A673 (cell line): ENCODE measurements around the gene ANAPC5. TPM values are rescaled to one million over a fixed set of nuclear protein-coding genes. Genes with fewer than 3 reads are reported as not detected.
"Not testable (repeated sequence)": the region's sequence is repeated elsewhere in the genome, so short reads cannot be mapped to it uniquely, and the experiment has no call there.

Experiments used
- BruUV-seq: library from RNA; stranded (reverse); fragments of 400-500 nt; replicated peaks from 2 replicates; lab custom pipeline; 2021; lab: Mats Ljungman, UMichigan
- CTCF ChIA-PET: fragments of 300-600 bp; sonication (Branson Sonifier 250); formaldehyde crosslinking; loops from one replicate; lab custom pipeline; 2022; ENCODE audit warnings: antibody characterized with exemption; lab: Charles Lee
- POLR2A ChIA-PET: fragments of 300-600 bp; sonication (Branson Sonifier 250); formaldehyde crosslinking; loops from one replicate; lab custom pipeline; 2022; ENCODE audit warnings: antibody characterized with exemption; ENCODE audit not compliant: low non-redundant PET; lab: Charles Lee
- DNase-seq: peaks from one replicate; pipeline ENCODE4 v3.0.0-alpha.2; 2015; ENCODE audit warnings: low spot score
- H3K27ac ChIP-seq: fragments of 200-600 bp; sonication (generic); 2 replicates; pipeline ENCODE4 v1.5.1; 2016; ENCODE audit warnings: mixed run types, low read depth, mild to moderate bottlenecking, mixed read lengths, antibody characterized with exemption, low read length; ENCODE audit not compliant: poor library complexity, severe bottlenecking
- H3K27me3 ChIP-seq: fragments of 200-600 bp; sonication (generic); replicated peaks from 2 replicates; pipeline ENCODE4 v1.6.1; 2017; ENCODE audit warnings: mixed run types, low read depth, mild to moderate bottlenecking, mixed read lengths, antibody characterized with exemption, low read length; ENCODE audit not compliant: insufficient read depth, poor library complexity
- H3K36me3 ChIP-seq: fragments of 200-600 bp; sonication (generic); 2 replicates; pipeline ENCODE4 v1.6.1; 2016; ENCODE audit warnings: mixed run types, mild to moderate bottlenecking, mixed read lengths, antibody characterized with exemption, low read length; ENCODE audit not compliant: insufficient read depth, poor library complexity, severe bottlenecking
- H3K4me1 ChIP-seq: fragments of 200-600 bp; sonication (generic); 2 replicates; pipeline ENCODE4 v1.6.1; 2017; ENCODE audit warnings: mixed run types, mild to moderate bottlenecking, mixed read lengths, antibody characterized with exemption, low read length; ENCODE audit not compliant: insufficient read depth, poor library complexity, severe bottlenecking
- H3K4me3 ChIP-seq: fragments of 200-600 bp; sonication (generic); 2 replicates; pipeline ENCODE4 v1.5.1; 2016; ENCODE audit warnings: low read depth, mixed run types, mild to moderate bottlenecking, mixed read lengths, low read length; ENCODE audit not compliant: poor library complexity, severe bottlenecking
- H3K9me3 ChIP-seq: fragments of 200-600 bp; sonication (generic); 2 replicates; pipeline ENCODE4 v1.6.1; 2016; ENCODE audit warnings: mixed run types, low read depth, mild to moderate bottlenecking, mixed read lengths, antibody characterized with exemption, low read length; ENCODE audit not compliant: poor library complexity, severe bottlenecking
- CTCF ChIP-seq: fragments of 300-800, 200-600 bp; sonication (generic); conservative IDR thresholded peaks from 2 replicates; pipeline ENCODE4 v1.5.1; 2017; ENCODE audit warnings: low read depth, mild to moderate bottlenecking, antibody characterized with exemption, low read length, moderate library complexity, mixed read lengths
- EZH2 ChIP-seq: fragments of 200-600 bp; sonication (generic); IDR thresholded peaks from 2 replicates; pipeline ENCODE4 v1.6.1; 2017; ENCODE audit warnings: borderline replicate concordance, low read depth, mild to moderate bottlenecking, mixed read lengths, antibody characterized with exemption, low read length; ENCODE audit not compliant: poor library complexity, severe bottlenecking
- intact Hi-C: fragments of 100-400 bp; cut with micrococcal nuclease; formaldehyde crosslinking; loops from one replicate; pipeline ENCODE4 v1.10.0; 2022; ENCODE audit not compliant: unreplicated experiment
- total RNA-seq: library from RNA; stranded (reverse); gene quantifications from 2 replicates; pipeline ENCODE4 v1.2.3, GENCODE V29; 2021

The ANAPC5 gene
- total RNA-seq, 1 experiment from 2014 or later: 142 TPM

GRCh38 chr12:121300083-121300819, 52.0 kb downstream of the ANAPC5 start:
- no peak overlapping the region for H3K27ac ChIP-seq
- no peaks in the 10 kb centered on the region for H3K36me3 ChIP-seq
- CTCF ChIA-PET: no interaction called here
- no peaks in the 10 kb centered on the region for H3K9me3 ChIP-seq
- no TSS peak for BruUV-seq
- DNase-seq: no peak
- POLR2A ChIA-PET: no interaction called here
- H3K27me3 ChIP-seq: no peaks in the 10 kb centered on the region
- H3K4me1 ChIP-seq: peaks cover 12% of the 10 kb centered on the region
- TF ChIP-seq EZH2 (no peak), CTCF (no peak)
- H3K4me3 ChIP-seq: no peak overlapping the region
- intact Hi-C loops: no loop called here

- ChIA-PET CTCF (no interaction called here), POLR2A (no interaction called here)
- BruUV-seq: no TSS peak
- no peak overlapping the region for H3K27ac ChIP-seq
- H3K4me1 ChIP-seq: peaks cover 18% of the 10 kb centered on the region
- TF ChIP-seq EZH2: no peak
- TF ChIP-seq CTCF: no peak
- intact Hi-C loops: no loop called here
- no peaks in the 10 kb centered on the region for H3K27me3 ChIP-seq
- no peak for DNase-seq
- no peaks in the 10 kb centered on the region for H3K36me3 ChIP-seq
- H3K4me3 ChIP-seq: no peak overlapping the region
- H3K9me3 ChIP-seq: no peaks in the 10 kb centered on the region
Measured at GRCh38 chr12:121299662-121300061, 52.5 kb downstream of the ANAPC5 start.

- H3K4me3 ChIP-seq, H3K27ac ChIP-seq, H3K27me3 ChIP-seq, H3K9me3 ChIP-seq, DNase-seq, intact Hi-C loops, H3K36me3 ChIP-seq, POLR2A ChIA-PET, BruUV-seq, CTCF ChIA-PET: not testable (repeated sequence)
- H3K4me1 ChIP-seq: peaks cover 19% of the 10 kb centered on the region
Measured at GRCh38 chr12:121298411-121298810, 53.8 kb downstream of the ANAPC5 start.
